Fibroblast of skin of left biceps (primary cell): ENCODE data around the gene ARPC5.

Source experiments
- DNase-seq, 2 experiments: peaks; one replicate each; pipeline ENCODE4 v3.0.0-alpha.2; 2013; ENCODE audit warnings: low read depth in 2 of 2

The ARPC5 gene

GRCh38 chr1:183611021-183611420 is 24.6 kb downstream of the ARPC5 start:
- no peak for DNase-seq

- DNase-seq, result no peak
Measured at GRCh38 chr1:183609759-183610452, 25.7 kb downstream of the ARPC5 start.

- peak; percentile 53 to 57 for DNase-seq
Measured at GRCh38 chr1:183609313-183609712, 26.3 kb downstream of the ARPC5 start.

- no peak for DNase-seq
Measured at GRCh38 chr1:183607322-183607980, 28.1 kb downstream of the ARPC5 start.

- DNase-seq, result no peak
Measured at GRCh38 chr1:183605904-183606303, 29.7 kb downstream of the ARPC5 start.

GRCh38 chr1:183604815-183605214 is 30.8 kb downstream of the ARPC5 start:
- no peak for DNase-seq

GRCh38 chr1:183604038-183604808 is 31.4 kb downstream of the ARPC5 start:
- peak; percentile 63 to 64 for DNase-seq

GRCh38 chr1:183602510-183602909 is 33.1 kb downstream of the ARPC5 start:
- DNase-seq, result no peak

GRCh38 chr1:183600634-183601033 is 34.9 kb downstream of the ARPC5 start:
- no peak for DNase-seq

GRCh38 chr1:183600136-183600535 is 35.4 kb downstream of the ARPC5 start:
- no peak for DNase-seq

- no peak for DNase-seq
Measured at GRCh38 chr1:183598386-183598785, 37.2 kb downstream of the ARPC5 start.

GRCh38 chr1:183597656-183598347 is 37.8 kb downstream of the ARPC5 start:
- no peak for DNase-seq

GRCh38 chr1:183596500-183596899 is 39.1 kb downstream of the ARPC5 start:
- no peak for DNase-seq

GRCh38 chr1:183595537-183595936 is 40.0 kb downstream of the ARPC5 start:
- no peak for DNase-seq

GRCh38 chr1:183593356-183593755 is 42.2 kb downstream of the ARPC5 start:
- no peak for DNase-seq

GRCh38 chr1:183592733-183593132 is 42.9 kb downstream of the ARPC5 start:
- DNase-seq, result no peak

- DNase-seq, result no peak
Measured at GRCh38 chr1:183590244-183591191, 45.1 kb downstream of the ARPC5 start, which contains the start of gene NCF2. Gene NCF2, minus strand, starts transcription at chr1:183590459. Its CDS starts 130 bp downstream, at chr1:183590329.

GRCh38 chr1:183589874-183590243 is 45.7 kb downstream of the ARPC5 start:
- DNase-seq, result no peak

GRCh38 chr1:183589384-183589783 is 46.2 kb downstream of the ARPC5 start:
- DNase-seq, result no peak

GRCh38 chr1:183588827-183589226 is 46.8 kb downstream of the ARPC5 start:
- DNase-seq, result no peak

- DNase-seq, result no peak
Measured at GRCh38 chr1:183586926-183587325, 48.7 kb downstream of the ARPC5 start.
